Activated CD8-positive, alpha-beta memory T cell treated with anti-CD3 and anti-CD28 coated beads, Interleukin-2, amount 50 U/mL, for 1 hour (primary cell): ENCODE data around the gene ZNF784.

ENCODE experiments used
- DNase-seq: peaks from one replicate; pipeline ENCODE4 v3.0.0-alpha.2; 2020; ENCODE audit errors: extremely low read depth

The ZNF784 gene

DNA sequence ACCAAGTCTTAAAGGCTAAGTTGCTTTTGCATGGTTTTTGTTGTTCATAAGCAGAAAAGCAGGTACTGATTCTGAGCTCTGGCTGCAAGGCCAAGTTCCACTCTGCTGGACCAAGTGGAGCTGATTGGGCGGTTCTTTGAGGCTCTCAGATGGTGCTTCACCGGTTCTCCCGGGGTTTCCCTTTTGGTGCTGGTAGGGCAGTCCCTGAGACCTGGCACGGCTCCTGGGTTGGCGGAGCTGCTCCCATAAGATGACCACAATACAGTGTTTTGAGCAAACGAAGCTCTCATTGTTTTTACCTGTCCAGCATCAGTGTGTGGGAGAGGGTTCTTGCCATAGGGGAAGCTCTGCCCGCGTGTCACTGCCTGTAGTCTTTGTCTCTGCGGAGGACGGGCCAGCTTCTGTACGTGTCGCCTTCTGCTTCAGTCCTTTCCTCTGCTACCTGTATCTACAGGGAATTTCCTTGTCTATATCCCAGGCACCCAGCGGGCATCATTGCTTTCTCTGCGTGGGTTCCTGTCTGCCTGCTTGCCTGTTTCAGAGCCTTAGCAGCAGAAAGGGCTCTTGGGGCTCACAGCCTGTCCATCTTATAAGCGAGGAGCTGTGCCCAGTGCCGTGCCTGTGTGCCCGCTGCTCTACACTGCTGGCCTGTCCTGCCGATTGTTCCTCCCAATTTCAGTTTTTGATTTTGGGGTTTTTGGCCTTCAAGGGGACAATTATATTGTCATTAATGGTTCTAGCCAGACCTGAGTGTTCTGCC is 32.8 kb upstream of the ZNF784 start:
- DNase-seq: no peak

DNA sequence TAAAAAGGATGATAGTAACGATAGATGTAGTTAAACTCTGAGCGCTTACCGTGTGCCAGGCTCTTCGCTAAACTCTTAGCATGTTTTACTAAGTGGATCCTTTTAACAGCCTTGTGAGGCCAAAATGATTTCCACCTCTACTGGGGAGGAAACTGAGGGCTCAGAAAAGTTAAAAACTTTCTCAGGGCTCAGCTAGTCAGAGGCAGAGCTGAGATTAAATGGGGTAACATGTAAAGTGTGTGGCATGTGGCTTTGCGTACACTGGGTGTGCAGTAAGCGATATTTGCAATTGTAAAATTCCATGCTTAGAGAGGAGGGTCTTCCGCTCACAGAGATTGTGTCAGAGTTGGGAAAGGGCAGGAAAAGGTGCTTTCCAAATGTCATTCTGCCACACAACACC is 32.2 kb upstream of the ZNF784 start:
- DNase-seq: no peak

- DNase-seq: no peak
Observed at GRCh38 chr19:55655648-55656040, 31.3 kb upstream of the ZNF784 start.

- peak; percentile 93 for DNase-seq
Observed at GRCh38 chr19:55654868-55655647, 30.7 kb upstream of the ZNF784 start, which contains the start of gene U2AF2. Gene U2AF2 (plus strand): TSS chr19:55655035. CDS start chr19:55655105, 70 bp downstream.

- peak; percentile 99 for DNase-seq
Observed at GRCh38 chr19:55654323-55654867, 30.0 kb upstream of the ZNF784 start.

- DNase-seq: peak; percentile 100
Observed at GRCh38 chr19:55653651-55654322, 29.4 kb upstream of the ZNF784 start.

GRCh38 chr19:55652311-55653128 is 28.2 kb upstream of the ZNF784 start:
- no peak for DNase-seq

DNA sequence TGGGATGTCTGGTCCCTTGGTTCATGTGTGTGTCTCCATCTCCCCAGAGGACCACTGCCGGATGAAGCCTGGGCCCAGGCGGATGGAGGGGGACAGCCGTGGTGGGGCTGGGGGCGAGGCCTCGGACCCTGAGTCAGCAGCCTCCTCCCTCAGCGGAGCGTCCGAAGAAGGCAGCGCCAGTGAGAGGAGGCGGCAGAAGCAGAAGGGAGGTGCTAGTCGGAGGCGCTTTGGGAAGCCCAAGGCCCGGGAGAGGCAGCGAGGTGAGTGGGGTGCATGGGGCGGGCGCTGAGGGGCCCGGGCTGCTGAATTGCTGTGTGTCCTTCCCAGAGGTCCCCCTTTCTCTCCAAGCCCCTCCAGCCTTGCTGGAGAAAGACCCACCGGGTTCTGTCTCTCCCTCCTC is 26.9 kb upstream of the ZNF784 start:
- no peak for DNase-seq

- no peak for DNase-seq
Observed at GRCh38 chr19:55650602-55651230, 26.4 kb upstream of the ZNF784 start.

DNA sequence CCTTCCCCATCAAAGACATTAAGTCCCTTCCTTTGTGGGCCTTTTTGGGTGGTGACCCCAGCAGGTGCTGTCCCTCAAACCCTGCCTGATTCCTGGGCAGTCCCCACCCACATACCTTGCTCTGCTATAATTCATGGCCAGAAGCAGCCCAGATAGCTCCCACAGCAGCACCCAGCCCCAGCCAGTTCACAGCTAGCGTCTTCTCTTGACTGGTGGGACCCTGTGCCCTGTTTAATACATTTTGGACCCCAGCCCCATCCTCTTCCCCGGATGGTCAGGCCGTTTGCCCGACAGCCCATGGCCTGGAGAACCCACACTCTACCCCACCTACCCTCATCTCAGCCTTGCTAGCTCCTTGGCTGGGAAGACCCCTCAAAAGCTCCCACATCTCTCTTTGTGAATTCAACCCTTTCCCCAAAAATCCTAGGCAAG is 25.8 kb upstream of the ZNF784 start:
- no peak for DNase-seq

DNA sequence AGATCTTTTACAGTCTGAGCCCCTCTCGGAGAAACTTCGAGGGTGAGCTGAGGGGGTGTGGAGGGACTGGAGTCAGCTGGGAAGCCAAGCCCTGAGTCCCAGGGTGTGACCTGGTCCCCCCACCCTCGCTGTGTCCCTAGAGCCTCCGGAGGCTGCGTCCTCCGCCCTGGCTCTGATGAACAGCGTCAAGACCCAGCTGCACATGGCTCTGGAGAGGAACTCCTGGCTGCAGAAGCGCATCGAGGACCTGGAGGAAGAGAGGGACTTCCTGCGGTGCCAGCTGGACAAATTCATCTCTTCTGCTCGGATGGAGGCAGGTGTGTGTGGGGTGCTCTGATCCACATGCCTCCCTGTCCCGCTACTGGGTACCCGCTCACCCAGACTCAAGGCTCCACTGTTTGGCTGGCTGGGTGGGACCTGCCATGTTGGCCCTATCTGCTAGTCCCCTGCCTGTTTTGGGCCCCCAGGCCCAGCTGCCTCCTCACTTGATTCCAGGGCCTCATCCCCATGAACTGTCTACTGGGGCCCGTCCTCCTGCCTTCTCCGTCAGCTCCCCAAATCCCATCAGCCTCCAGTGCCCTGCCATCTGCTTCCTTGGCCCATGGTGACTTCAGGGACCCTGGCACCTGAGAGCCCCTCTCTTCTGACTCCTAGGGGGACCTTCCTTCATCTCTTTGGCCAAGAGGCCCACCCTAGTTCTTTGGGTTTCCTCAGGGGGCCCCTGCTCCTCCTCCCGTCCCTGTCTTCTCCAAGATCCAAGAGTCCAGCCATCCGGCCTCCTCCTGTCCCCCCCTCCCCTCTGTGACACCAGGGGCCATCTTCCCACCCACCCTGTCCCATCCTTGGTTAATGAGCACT is 25.1 kb upstream of the ZNF784 start:
- no peak for DNase-seq

DNA sequence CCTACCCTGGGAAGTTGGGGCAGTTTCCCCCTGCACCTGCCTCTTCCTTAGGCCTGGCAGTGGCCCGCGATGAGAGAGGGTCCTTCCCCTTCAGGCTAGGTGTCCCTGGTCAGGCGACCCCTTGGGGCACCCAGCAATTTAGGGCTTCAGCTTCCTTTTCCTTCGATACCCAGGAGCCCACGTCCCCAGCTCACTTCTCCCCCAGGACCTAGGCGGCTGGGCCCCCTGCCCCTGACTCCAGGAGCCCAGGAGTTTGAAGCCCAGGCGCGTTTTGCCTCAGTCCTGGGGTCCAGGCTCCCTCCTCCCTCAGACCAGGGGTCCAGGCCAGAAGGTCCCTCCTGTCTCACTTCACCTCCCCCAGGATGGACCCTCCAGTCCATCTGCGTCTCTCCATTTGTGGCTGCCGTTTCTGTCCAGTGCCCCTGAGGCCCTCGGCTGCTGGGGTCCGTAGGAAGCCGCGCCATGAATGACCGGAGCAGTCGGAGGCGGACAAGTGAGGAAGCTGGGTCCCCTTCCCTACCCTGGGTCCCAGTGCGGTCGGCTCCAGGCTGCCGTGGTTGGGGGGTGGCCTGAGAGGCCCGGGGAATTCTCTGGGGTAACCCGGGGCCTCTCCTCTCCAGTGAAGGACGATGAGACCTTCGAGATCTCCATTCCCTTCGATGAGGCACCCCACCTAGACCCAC is 24.4 kb upstream of the ZNF784 start:
- no peak for DNase-seq

- no peak for DNase-seq
Observed at GRCh38 chr19:55647732-55648584, 23.6 kb upstream of the ZNF784 start, which contains the start of gene CCDC106. Gene CCDC106 (plus strand): TSS chr19:55648212. CDS start chr19:55649047, 835 bp downstream.

- DNase-seq: no peak
Observed at GRCh38 chr19:55646889-55647731, 22.7 kb upstream of the ZNF784 start.

DNA sequence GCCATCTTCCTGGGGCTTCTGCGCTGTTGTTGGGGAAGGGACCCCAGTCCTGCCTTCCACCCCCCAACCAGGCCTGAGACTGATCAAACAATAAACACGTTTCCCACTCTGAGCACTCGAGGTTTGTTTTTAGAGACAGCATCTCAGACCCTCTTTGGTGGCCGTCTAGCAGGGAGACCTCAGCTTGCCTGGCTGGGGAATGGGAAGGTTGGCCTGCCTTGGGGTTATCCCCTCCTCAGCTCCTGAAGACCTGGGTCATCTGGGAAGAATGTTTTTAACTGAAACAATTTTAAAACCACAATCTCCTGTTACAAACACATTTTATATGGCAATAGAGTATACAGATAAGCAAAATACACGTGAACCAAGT is 21.1 kb upstream of the ZNF784 start:
- DNase-seq: no peak

- DNase-seq: no peak
Observed at GRCh38 chr19:55644842-55645511, 20.6 kb upstream of the ZNF784 start.
